Liver (tissue), 9 donors: Measurements from ENCODE around the gene MED22. TPM values are rescaled to one million over a fixed set of nuclear protein-coding genes. Genes with fewer than 3 reads are reported as not detected.

Source experiments
- DNase-seq: peaks from one replicate; pipeline ENCODE4 v3.0.0-alpha.2; 2017; ENCODE audit warnings: low spot score
- H3K27ac ChIP-seq, 2 donors: one replicate each; pipeline ENCODE4 v1.7.0; 2013; ENCODE audit warnings: inconsistent platforms in 2 of 2, low read length in 2 of 2, control low read depth in 1 of 2, low read depth in 1 of 2, mild to moderate bottlenecking in 1 of 2
- H3K27me3 ChIP-seq, 4 donors: one replicate each; pipeline versions ENCODE4 v1.6.1 to v1.7.0; 2013; ENCODE audit warnings: low read length in 3 of 4, inconsistent platforms in 1 of 4, mild to moderate bottlenecking in 1 of 4, moderate library complexity in 1 of 4; ENCODE audit not compliant: control insufficient read depth in 4 of 4, insufficient read depth in 4 of 4
- H3K36me3 ChIP-seq, 4 donors: one replicate each; pipeline versions ENCODE4 v1.6.1 to v1.7.0; 2013; ENCODE audit warnings: low read length in 3 of 4, mild to moderate bottlenecking in 3 of 4, low read depth in 1 of 4, moderate library complexity in 1 of 4; ENCODE audit not compliant: control insufficient read depth in 4 of 4, insufficient read depth in 3 of 4
- H3K4me1 ChIP-seq, 4 donors: one replicate each; pipeline versions ENCODE4 v1.6.1 to v1.7.0; 2013; ENCODE audit warnings: low read length in 3 of 4, mild to moderate bottlenecking in 3 of 4, moderate library complexity in 1 of 4; ENCODE audit not compliant: control insufficient read depth in 4 of 4, insufficient read depth in 4 of 4
- H3K4me3 ChIP-seq, 3 donors: one replicate each; pipeline versions ENCODE4 v1.6.1 to v1.7.0; 2013; ENCODE audit warnings: low read length in 3 of 3, control low read depth in 1 of 3, low read depth in 1 of 3, mild to moderate bottlenecking in 1 of 3
- H3K9ac ChIP-seq, 2 donors: one replicate each; pipeline ENCODE4 v1.7.0; 2013; ENCODE audit warnings: low read length in 2 of 2, mild to moderate bottlenecking in 2 of 2, moderate library complexity in 2 of 2, control low read depth in 1 of 2, low read depth in 1 of 2
- H3K9me3 ChIP-seq, 4 donors: one replicate each; pipeline versions ENCODE4 v1.6.1 to v1.7.0; 2013; ENCODE audit warnings: low read length in 3 of 4; ENCODE audit not compliant: control insufficient read depth in 4 of 4
- CTCF ChIP-seq: fragments of 150-350 bp; IDR thresholded peaks from 2 replicates; pipeline ENCODE4 v1.5.1; 2017; ENCODE audit warnings: improper control_type of control experiment, low read depth, low read length; ENCODE audit not compliant: missing input control
- EGR1 ChIP-seq, 2 donors: IDR thresholded peaks; 2 replicates each; pipeline ENCODE4 v1.6.1; 2016 to 2018; ENCODE audit warnings: antibody characterized with exemption in 2 of 2, low read depth in 2 of 2
- FOXA1 ChIP-seq: IDR thresholded peaks from 2 replicates; pipeline ENCODE4 v1.6.1; 2016; ENCODE audit warnings: antibody characterized with exemption
- FOXA2 ChIP-seq: IDR thresholded peaks from 2 replicates; pipeline ENCODE4 v1.6.1; 2016; ENCODE audit warnings: antibody characterized with exemption
- GABPA ChIP-seq, 2 donors: IDR thresholded peaks in 1 of 2; conservative IDR thresholded peaks in 1 of 2; 2 replicates each; pipeline ENCODE4 v1.6.1; 2016; ENCODE audit warnings: antibody characterized with exemption in 2 of 2, mild to moderate bottlenecking in 1 of 2, moderate library complexity in 1 of 2
- HNF4A ChIP-seq, 2 donors: conservative IDR thresholded peaks; 2 replicates each; pipeline ENCODE4 v1.6.1; 2016; ENCODE audit warnings: antibody characterized with exemption in 2 of 2, mild to moderate bottlenecking in 2 of 2
- HNF4G ChIP-seq: IDR thresholded peaks from 2 replicates; pipeline ENCODE4 v1.6.1; 2016; ENCODE audit warnings: antibody characterized with exemption
- JUND ChIP-seq, 2 donors: IDR thresholded peaks; 2 replicates each; pipeline ENCODE4 v1.6.1; 2016; ENCODE audit warnings: antibody characterized with exemption in 2 of 2
- MAX ChIP-seq: IDR thresholded peaks from 2 replicates; pipeline ENCODE4 v1.6.1; 2016; ENCODE audit warnings: antibody characterized with exemption
- NR2F2 ChIP-seq: IDR thresholded peaks from 2 replicates; pipeline ENCODE4 v1.6.1; 2016; ENCODE audit warnings: antibody characterized with exemption
- RAD21 ChIP-seq, 2 donors: IDR thresholded peaks; 2 replicates each; pipeline ENCODE4 v1.6.1; 2016; ENCODE audit warnings: antibody characterized with exemption in 2 of 2, mild to moderate bottlenecking in 2 of 2
- RXRA ChIP-seq, 2 donors: IDR thresholded peaks; 2 replicates each; pipeline ENCODE4 v1.6.1; 2017 to 2018; ENCODE audit warnings: antibody characterized with exemption in 2 of 2, mild to moderate bottlenecking in 1 of 2
- SP1 ChIP-seq: IDR thresholded peaks from 2 replicates; pipeline ENCODE4 v1.6.1; 2018; ENCODE audit warnings: antibody characterized with exemption, mild to moderate bottlenecking
- TAF1 ChIP-seq: conservative IDR thresholded peaks from 2 replicates; pipeline ENCODE4 v1.6.1; 2016; ENCODE audit warnings: antibody characterized with exemption, mild to moderate bottlenecking
- YY1 ChIP-seq: IDR thresholded peaks from 2 replicates; pipeline ENCODE4 v1.6.1; 2016; ENCODE audit warnings: antibody characterized with exemption, mild to moderate bottlenecking
- ZBTB33 ChIP-seq: IDR thresholded peaks from 2 replicates; pipeline ENCODE4 v1.6.1; 2016; ENCODE audit warnings: antibody characterized with exemption
- WGBS: extraction: QIAGEN DNeasy Blood & Tissue Kit; methylation state at CpG from one replicate; pipeline ENCODE4 v1.1.7; 2013; 5-methylcytosine and 5-hydroxymethylcytosine counted together
- polyA plus RNA-seq, 2 donors: library from polyadenylated mRNA; stranded (reverse) in 1 of 2; unstranded in 1 of 2; fragments of 200-250 nt in 1 of 2; fragments of >200 nt in 1 of 2; fragmentation: Nextera tagmentation in 1 of 2; extraction: Ambion mirVana in 1 of 2; gene quantifications; one replicate each; pipeline versions ENCODE4 v1.2.1 to v1.2.3, GENCODE V29; 2013 to 2015
- total RNA-seq, 2 donors: library from RNA; depleted of rRNA; stranded (reverse); fragments of >200 nt; gene quantifications; one replicate each; pipeline ENCODE4 v1.2.3, GENCODE V29; 2014
- TF ChIP-seq, protein P1 (sequence below): IDR thresholded peaks from 2 replicates; pipeline ENCODE4 v1.6.1; 2016; ENCODE audit warnings: antibody characterized with exemption
- TF ChIP-seq, protein P2 (sequence below): IDR thresholded peaks from 2 replicates; pipeline ENCODE4 v1.6.1; 2016; ENCODE audit warnings: antibody characterized with exemption, mild to moderate bottlenecking
- donor health status: healthy.
- donor health status: healthy.
- donor health status: healthy.
- donor health status: healthy.
- donor health status: healthy.

The MED22 gene
- total and polyA plus RNA-seq, 4 donors: 3.1 to 10.3 (median 9.9) TPM

- peak overlapping the region; percentile 62 to 71 for H3K27ac ChIP-seq
- WGBS: 76% methylated on average over 7 of the region's 7 CpGs
Observed at GRCh38 chr9:133369933-133370332, 22.0 kb upstream of the MED22 start.

More at GRCh38 chr9:133369933-133370332, 22.0 kb upstream of the MED22 start:
- Histone ChIP-seq H3K4me3 (no peak overlapping the region), H3K9ac (no peak overlapping the region), H3K4me1 (peaks cover 28 to 75% (median 65%) of the 10 kb centered on the region in 4 donors), H3K27me3 (no peaks in the 10 kb centered on the region), H3K9me3 (no peaks in the 10 kb centered on the region), H3K36me3 (peaks cover 8 to 33% (median 24%) of the 10 kb centered on the region in 4 donors)
- TF ChIP-seq, protein P1, sequence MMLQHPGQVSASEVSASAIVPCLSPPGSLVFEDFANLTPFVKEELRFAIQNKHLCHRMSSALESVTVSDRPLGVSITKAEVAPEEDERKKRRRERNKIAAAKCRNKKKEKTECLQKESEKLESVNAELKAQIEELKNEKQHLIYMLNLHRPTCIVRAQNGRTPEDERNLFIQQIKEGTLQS: no peak
- TF ChIP-seq FOXA1 (no peak), ZBTB33 (no peak), HNF4A (conservative IDR thresholded peaks at IDR 0.05) (no peak), CTCF (no peak), JUND (IDR thresholded peaks at IDR 0.05) (no peak), FOXA2 (no peak), YY1 (no peak), MAX (no peak), RAD21 (IDR thresholded peaks at IDR 0.05) (no peak), HNF4G (no peak), GABPA (IDR thresholded peaks at IDR 0.05 in 1 of 2, conservative IDR thresholded peaks at IDR 0.05 in 1 of 2) (no peak), SP1 (no peak), NR2F2 (no peak), EGR1 (IDR thresholded peaks at IDR 0.05; ENCODE audit: low read depth in 2 of 2) (no peak), RXRA (IDR thresholded peaks at IDR 0.05) (no peak), TAF1 (no peak)
- TF ChIP-seq, protein P2, sequence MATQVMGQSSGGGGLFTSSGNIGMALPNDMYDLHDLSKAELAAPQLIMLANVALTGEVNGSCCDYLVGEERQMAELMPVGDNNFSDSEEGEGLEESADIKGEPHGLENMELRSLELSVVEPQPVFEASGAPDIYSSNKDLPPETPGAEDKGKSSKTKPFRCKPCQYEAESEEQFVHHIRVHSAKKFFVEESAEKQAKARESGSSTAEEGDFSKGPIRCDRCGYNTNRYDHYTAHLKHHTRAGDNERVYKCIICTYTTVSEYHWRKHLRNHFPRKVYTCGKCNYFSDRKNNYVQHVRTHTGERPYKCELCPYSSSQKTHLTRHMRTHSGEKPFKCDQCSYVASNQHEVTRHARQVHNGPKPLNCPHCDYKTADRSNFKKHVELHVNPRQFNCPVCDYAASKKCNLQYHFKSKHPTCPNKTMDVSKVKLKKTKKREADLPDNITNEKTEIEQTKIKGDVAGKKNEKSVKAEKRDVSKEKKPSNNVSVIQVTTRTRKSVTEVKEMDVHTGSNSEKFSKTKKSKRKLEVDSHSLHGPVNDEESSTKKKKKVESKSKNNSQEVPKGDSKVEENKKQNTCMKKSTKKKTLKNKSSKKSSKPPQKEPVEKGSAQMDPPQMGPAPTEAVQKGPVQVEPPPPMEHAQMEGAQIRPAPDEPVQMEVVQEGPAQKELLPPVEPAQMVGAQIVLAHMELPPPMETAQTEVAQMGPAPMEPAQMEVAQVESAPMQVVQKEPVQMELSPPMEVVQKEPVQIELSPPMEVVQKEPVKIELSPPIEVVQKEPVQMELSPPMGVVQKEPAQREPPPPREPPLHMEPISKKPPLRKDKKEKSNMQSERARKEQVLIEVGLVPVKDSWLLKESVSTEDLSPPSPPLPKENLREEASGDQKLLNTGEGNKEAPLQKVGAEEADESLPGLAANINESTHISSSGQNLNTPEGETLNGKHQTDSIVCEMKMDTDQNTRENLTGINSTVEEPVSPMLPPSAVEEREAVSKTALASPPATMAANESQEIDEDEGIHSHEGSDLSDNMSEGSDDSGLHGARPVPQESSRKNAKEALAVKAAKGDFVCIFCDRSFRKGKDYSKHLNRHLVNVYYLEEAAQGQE: no peak
- no peak for DNase-seq
